Measurements from ENCODE around the gene LNX1. TPM values are rescaled to one million over a fixed set of nuclear protein-coding genes. Genes with fewer than 3 reads are reported as not detected.

The LNX1 gene
- total and polyA plus RNA-seq, 2 donors (not counting 3 experiments of a cell fraction or from before 2014, with no cell fraction given) = 0.72 to 1.3 TPM

DNA sequence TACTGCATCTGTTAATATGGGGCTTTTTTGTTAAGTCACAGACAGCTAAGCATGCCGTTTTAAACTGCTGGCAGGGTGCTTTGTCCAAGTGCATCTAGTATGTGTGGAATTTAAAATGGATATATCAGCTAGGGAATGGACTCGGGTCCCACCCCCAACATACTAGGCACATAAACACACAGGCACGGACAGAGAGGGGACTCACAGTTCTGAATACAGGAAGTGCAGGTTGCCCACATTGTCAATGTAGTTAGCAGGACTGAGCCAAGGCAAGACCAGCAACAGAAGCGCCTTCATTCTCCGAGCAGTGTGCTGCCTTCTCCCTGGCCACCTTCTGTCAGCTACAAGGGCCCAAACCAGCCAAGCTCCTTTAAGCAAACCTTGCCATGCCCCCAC, 33.6 kb downstream of the LNX1 start:
- Histone ChIP-seq H3K4me3 (replicated peaks in 1 of 3; ENCODE audit: insufficient read depth in 1 of 3, low read depth in 1 of 3, low read length in 3 of 3) (no peak overlapping the region), H2AFZ (ENCODE audit: low read depth, low read length) (peak overlapping the region; percentile 74), H3K27me3 (ENCODE audit: control insufficient read depth in 2 of 2, insufficient read depth in 2 of 2, low read length in 2 of 2) (no peaks in the 10 kb centered on the region), H3K4me2 (ENCODE audit: insufficient read depth, low read length) (peak overlapping the region; percentile 90), H3K9me3 (replicated peaks; ENCODE audit: control insufficient read depth, insufficient read depth, low read length) (no peaks in the 10 kb centered on the region), H3K36me3 (ENCODE audit: control insufficient read depth in 2 of 2, extremely low read depth in 1 of 2, insufficient read depth in 2 of 2, low read length in 2 of 2) (no peaks in the 10 kb centered on the region), H3K9ac (replicated peaks; ENCODE audit: extremely low read depth, insufficient read depth, low read length) (peak overlapping the region; percentile 79), H3K4me1 (ENCODE audit: control insufficient read depth, extremely low read depth, insufficient read depth, low read length) (peaks cover 36% of the 10 kb centered on the region), H3K9me1 (replicated peaks; ENCODE audit: control insufficient read depth, extremely low read depth, insufficient read depth, low read length) (no peaks in the 10 kb centered on the region), H3K79me2 (ENCODE audit: control insufficient read depth, insufficient read depth, low read length) (no peaks in the 10 kb centered on the region), H3K27ac (ENCODE audit: insufficient read depth, low read depth, low read length) (peak overlapping the region; percentile 95), H4K20me1 (replicated peaks; ENCODE audit: control insufficient read depth, extremely low read depth, insufficient read depth, low read length) (no peaks in the 10 kb centered on the region)
- DNase-seq (ENCODE audit: low read depth, low spot score) (no peak), FAIRE-seq (peak; percentile 35)
- dilution Hi-C loops (cut with MboI; ENCODE audit: extremely low pct_ligation_motif_present, low sequenced_read_pairs) (no loop called here), intact Hi-C loops (cut with micrococcal nuclease) (loop anchor here (1.0 to 10.0 kb wide), 11 partner anchors 15 to 843 kb away; partner anchors contain the start of gene SCFD2)
- ChIA-PET CTCF (interaction anchor here (0.7 to 4.1 kb wide), 16 partner anchors 8 to 676 kb away, joined by 3 to 33 read pairs (median 6); no protein-coding TSS in a partner anchor), POLR2A (no interaction called here)
- BruUV-seq (replicated peaks) = TSS peak; percentile 70
- TF ChIP-seq MYC (IDR thresholded peaks at IDR 0.05; ENCODE audit: low read depth, low read length) = no peak
- no peak for TF ChIP-seq POLR2A (IDR thresholded peaks at IDR 0.05; ENCODE audit: low read depth, low read length)
- TF ChIP-seq GATA2 (IDR thresholded peaks at IDR 0.05; ENCODE audit: insufficient read depth, insufficient read length, low read depth, low read length) = no peak
- TF ChIP-seq MAX (IDR thresholded peaks at IDR 0.05; ENCODE audit: insufficient read depth, insufficient read length) = no peak
- TF ChIP-seq, protein P1, sequence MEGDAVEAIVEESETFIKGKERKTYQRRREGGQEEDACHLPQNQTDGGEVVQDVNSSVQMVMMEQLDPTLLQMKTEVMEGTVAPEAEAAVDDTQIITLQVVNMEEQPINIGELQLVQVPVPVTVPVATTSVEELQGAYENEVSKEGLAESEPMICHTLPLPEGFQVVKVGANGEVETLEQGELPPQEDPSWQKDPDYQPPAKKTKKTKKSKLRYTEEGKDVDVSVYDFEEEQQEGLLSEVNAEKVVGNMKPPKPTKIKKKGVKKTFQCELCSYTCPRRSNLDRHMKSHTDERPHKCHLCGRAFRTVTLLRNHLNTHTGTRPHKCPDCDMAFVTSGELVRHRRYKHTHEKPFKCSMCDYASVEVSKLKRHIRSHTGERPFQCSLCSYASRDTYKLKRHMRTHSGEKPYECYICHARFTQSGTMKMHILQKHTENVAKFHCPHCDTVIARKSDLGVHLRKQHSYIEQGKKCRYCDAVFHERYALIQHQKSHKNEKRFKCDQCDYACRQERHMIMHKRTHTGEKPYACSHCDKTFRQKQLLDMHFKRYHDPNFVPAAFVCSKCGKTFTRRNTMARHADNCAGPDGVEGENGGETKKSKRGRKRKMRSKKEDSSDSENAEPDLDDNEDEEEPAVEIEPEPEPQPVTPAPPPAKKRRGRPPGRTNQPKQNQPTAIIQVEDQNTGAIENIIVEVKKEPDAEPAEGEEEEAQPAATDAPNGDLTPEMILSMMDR (IDR thresholded peaks at IDR 0.05; ENCODE audit: extremely low read depth in 1 of 2, insufficient read depth in 1 of 2, low read depth in 1 of 2, low read length in 2 of 2) = no peak
- no peak for TF ChIP-seq FOS (IDR thresholded peaks at IDR 0.05; ENCODE audit: borderline replicate concordance, insufficient read depth, low read length)
- no peak for TF ChIP-seq POLR2AphosphoS5 (IDR thresholded peaks at IDR 0.05; ENCODE audit: insufficient read depth, low read depth, low read length)
- no peak for TF ChIP-seq JUN (IDR thresholded peaks at IDR 0.05; ENCODE audit: borderline replicate concordance, insufficient read depth, insufficient read length, low read depth)

Measured in endothelial cell of umbilical vein (primary cell).